ENCODE data around the gene CSF1. TPM values are rescaled to one million over a fixed set of nuclear protein-coding genes. Genes with fewer than 3 reads are reported as not detected.

Gene CSF1
- total RNA-seq, 2 donors from 2014 or later = 14.1 to 18.1 TPM

GRCh38 chr1:109933856-109934711 is 23.4 kb downstream of the CSF1 start:
- H3K4me3 ChIP-seq = no peak overlapping the region
- no peaks in the 10 kb centered on the region for H3K36me3 ChIP-seq
- peak; percentile 48 for DNase-seq
- intact Hi-C loops (cut with DNase I) = no loop called here
- no peak for TF ChIP-seq CTCF (IDR thresholded peaks at IDR 0.05)
- peak overlapping the region; percentile 67 for H3K27ac ChIP-seq
- H3K9ac ChIP-seq (ENCODE audit: low read depth in 2 of 2, low read length in 2 of 2) = no peak overlapping the region
- H3K9me3 ChIP-seq = no peaks in the 10 kb centered on the region
- H3K4me1 ChIP-seq = peaks cover 18% of the 10 kb centered on the region
- H3K27me3 ChIP-seq = no peaks in the 10 kb centered on the region

- H3K9me3 ChIP-seq = no peaks in the 10 kb centered on the region
- peak; percentile 91 for DNase-seq
- peak overlapping the region; percentile 67 for H3K27ac ChIP-seq
Measured at GRCh38 chr1:109935451-109935900, 24.8 kb downstream of the CSF1 start.

GRCh38 chr1:109937738-109938137 is 27.1 kb downstream of the CSF1 start:
- no peak overlapping the region for H3K27ac ChIP-seq
- no peaks in the 10 kb centered on the region for H3K36me3 ChIP-seq
- peaks cover 9% of the 10 kb centered on the region for H3K4me1 ChIP-seq
- H3K27me3 ChIP-seq = no peaks in the 10 kb centered on the region
- no peak overlapping the region for H3K4me3 ChIP-seq
- no peak for DNase-seq
- intact Hi-C loops (cut with DNase I) = no loop called here
- TF ChIP-seq CTCF (IDR thresholded peaks at IDR 0.05) = no peak
- no peak overlapping the region for H3K9ac ChIP-seq (ENCODE audit: low read depth in 2 of 2, low read length in 2 of 2)
- H3K9me3 ChIP-seq = no peaks in the 10 kb centered on the region

More at GRCh38 chr1:109935451-109935900, 24.8 kb downstream of the CSF1 start:
- peaks cover 18% of the 10 kb centered on the region for H3K4me1 ChIP-seq
- H3K27me3 ChIP-seq = no peaks in the 10 kb centered on the region
- H3K36me3 ChIP-seq = no peaks in the 10 kb centered on the region
- TF ChIP-seq CTCF (IDR thresholded peaks at IDR 0.05) = no peak
- peak overlapping the region in 1 of 2 donors; percentile 27 for H3K9ac ChIP-seq (ENCODE audit: low read depth in 2 of 2, low read length in 2 of 2)
- intact Hi-C loops (cut with DNase I) = no loop called here
- H3K4me3 ChIP-seq = no peak overlapping the region

GRCh38 chr1:109938556-109938955 is 27.9 kb downstream of the CSF1 start:
- H3K9me3 ChIP-seq = no peaks in the 10 kb centered on the region
- H3K4me3 ChIP-seq = no peak overlapping the region
- intact Hi-C loops (cut with DNase I) = no loop called here
- H3K4me1 ChIP-seq = peaks cover 9% of the 10 kb centered on the region
- no peak for DNase-seq
- H3K36me3 ChIP-seq = no peaks in the 10 kb centered on the region
- H3K27ac ChIP-seq = no peak overlapping the region
- TF ChIP-seq CTCF (IDR thresholded peaks at IDR 0.05) = no peak
- no peak overlapping the region for H3K9ac ChIP-seq (ENCODE audit: low read depth in 2 of 2, low read length in 2 of 2)
- H3K27me3 ChIP-seq = no peaks in the 10 kb centered on the region

- TF ChIP-seq CTCF (IDR thresholded peaks at IDR 0.05) = no peak
- Histone ChIP-seq H3K27me3 (no peaks in the 10 kb centered on the region), H3K9me3 (no peaks in the 10 kb centered on the region), H3K27ac (no peak overlapping the region), H3K4me1 (no peaks in the 10 kb centered on the region), H3K4me3 (no peak overlapping the region), H3K36me3 (no peaks in the 10 kb centered on the region), H3K9ac (ENCODE audit: low read depth in 2 of 2, low read length in 2 of 2) (no peak overlapping the region)
- intact Hi-C loops (cut with DNase I) = no loop called here
- DNase-seq = no peak
Measured at GRCh38 chr1:109942434-109942833, 31.8 kb downstream of the CSF1 start.
